ENCODE results near the gene CST5. TPM values are rescaled to one million over a fixed set of nuclear protein-coding genes. Genes with fewer than 3 reads are reported as not detected.
A peak's percentile ranks its signal among the peaks of the same experiment; 100 is the strongest.
"Not testable (repeated sequence)": the region's sequence is repeated elsewhere in the genome, so short reads cannot be mapped to it uniquely, and the experiment has no call there.

Gene CST5
- total and polyA plus RNA-seq, 11 donors: not detected

DNA sequence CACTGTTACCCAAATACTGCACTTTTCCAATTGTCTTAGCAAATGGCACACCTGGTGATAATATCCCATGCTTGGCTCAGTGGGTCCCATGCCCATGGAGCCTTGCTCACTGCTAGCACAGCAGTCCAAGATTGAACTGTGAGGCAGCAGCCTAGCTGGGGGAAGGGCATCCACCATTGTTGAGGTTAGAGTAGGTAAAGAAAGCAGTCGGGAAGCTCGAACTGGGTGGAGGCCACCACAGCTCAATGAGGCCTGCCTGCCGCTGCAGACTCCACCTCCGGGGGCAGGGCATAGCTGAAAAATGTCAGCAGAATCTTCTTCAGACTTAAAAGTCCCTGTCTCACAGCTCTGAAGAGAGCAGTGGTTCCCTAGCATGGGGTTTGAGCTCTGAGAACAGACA lies 43.8 kb downstream of the CST5 start:
- peaks cover 0 to 5% (median 0%) of the 10 kb centered on the region in 12 donors for H3K9me3 ChIP-seq
- TF ChIP-seq POLR2A (IDR thresholded peaks at IDR 0.05): no peak
- TF ChIP-seq, protein P1, sequence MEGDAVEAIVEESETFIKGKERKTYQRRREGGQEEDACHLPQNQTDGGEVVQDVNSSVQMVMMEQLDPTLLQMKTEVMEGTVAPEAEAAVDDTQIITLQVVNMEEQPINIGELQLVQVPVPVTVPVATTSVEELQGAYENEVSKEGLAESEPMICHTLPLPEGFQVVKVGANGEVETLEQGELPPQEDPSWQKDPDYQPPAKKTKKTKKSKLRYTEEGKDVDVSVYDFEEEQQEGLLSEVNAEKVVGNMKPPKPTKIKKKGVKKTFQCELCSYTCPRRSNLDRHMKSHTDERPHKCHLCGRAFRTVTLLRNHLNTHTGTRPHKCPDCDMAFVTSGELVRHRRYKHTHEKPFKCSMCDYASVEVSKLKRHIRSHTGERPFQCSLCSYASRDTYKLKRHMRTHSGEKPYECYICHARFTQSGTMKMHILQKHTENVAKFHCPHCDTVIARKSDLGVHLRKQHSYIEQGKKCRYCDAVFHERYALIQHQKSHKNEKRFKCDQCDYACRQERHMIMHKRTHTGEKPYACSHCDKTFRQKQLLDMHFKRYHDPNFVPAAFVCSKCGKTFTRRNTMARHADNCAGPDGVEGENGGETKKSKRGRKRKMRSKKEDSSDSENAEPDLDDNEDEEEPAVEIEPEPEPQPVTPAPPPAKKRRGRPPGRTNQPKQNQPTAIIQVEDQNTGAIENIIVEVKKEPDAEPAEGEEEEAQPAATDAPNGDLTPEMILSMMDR (IDR thresholded peaks at IDR 0.05): no peak
- H3K27me3 ChIP-seq: peaks cover 0 to 8% (median 0%) of the 10 kb centered on the region in 9 donors
- WGBS, 4 donors: 76 to 85% (median 83%) methylated on average over 4 of the region's 4 CpGs
- H3K36me3 ChIP-seq: no peaks in the 10 kb centered on the region
- H3K4me1 ChIP-seq: no peaks in the 10 kb centered on the region
- no peak overlapping the region for H3K27ac ChIP-seq
- no peak for ATAC-seq
- no peak overlapping the region for H3K4me3 ChIP-seq
- no peak for DNase-seq
- intact Hi-C loops (cut with DNase I): no loop called here

DNA sequence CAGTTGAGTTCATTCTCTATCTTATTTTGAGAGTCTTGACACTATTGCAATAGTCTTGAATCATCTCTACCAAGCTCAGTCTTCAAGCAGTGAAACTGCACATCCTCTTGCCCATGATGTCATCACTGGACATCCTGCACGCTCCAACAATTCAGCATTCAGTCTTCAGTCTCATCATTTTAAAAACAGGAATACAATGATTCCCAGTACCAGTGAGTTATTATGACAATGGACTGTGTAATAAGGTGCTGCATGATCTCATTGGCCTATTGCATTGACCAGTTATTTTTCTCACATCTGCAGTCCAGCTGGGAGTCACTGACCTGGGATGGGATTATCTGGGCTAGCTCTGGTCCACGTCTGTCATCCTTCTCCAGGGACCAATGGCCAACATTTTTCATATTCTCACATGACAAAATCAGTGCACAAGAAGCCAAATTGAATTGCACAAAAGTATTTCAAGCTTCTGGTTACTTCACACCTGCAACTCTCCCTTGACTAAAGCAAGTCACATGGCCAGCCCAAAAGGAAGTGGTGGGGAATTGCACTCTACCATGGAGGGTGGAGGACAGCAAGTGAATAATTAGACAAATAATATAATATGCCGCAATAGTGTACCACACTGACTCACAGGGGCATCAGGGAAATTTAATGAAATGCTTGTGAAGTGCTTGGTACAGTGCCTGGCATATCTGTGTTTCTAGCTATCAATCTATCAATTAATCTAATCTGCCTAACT lies 46.6 kb downstream of the CST5 start:
- Histone ChIP-seq H3K4me1 (no peaks in the 10 kb centered on the region), H3K36me3 (no peaks in the 10 kb centered on the region), H3K4me3 (no peak overlapping the region), H3K9me3 (no peaks in the 10 kb centered on the region), H3K27ac (no peak overlapping the region), H3K27me3 (peaks cover 0 to 8% (median 0%) of the 10 kb centered on the region in 9 donors)
- WGBS, 4 donors: 31 to 54% (median 39%) methylated on average over 3 of the region's 3 CpGs
- intact Hi-C loops (cut with DNase I): no loop called here
- ATAC-seq (no peak), DNase-seq (no peak)
- TF ChIP-seq, protein P1 (IDR thresholded peaks at IDR 0.05): no peak
- no peak for TF ChIP-seq POLR2A (IDR thresholded peaks at IDR 0.05)

DNA sequence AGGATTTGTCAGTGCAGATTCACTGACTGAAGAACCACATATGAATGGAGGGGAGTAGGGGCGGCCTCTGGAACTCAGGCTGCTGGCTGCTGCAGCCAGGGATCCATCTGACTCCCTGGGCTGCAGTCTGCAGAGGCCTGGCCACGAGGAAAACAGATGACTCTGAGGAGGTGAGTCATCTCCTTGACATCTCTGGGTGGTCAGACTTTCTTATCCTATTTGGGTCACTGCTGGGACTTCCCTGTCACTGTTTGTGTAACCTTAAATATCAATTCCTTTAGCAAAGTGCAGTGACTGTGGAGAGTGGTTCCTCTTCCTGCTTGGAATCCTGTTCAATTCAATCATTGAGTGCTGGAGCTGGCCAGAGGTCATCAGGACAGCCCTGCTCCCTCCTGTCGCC lies 47.6 kb downstream of the CST5 start:
- DNase-seq; H3K27me3 ChIP-seq; H3K36me3 ChIP-seq; intact Hi-C loops (cut with DNase I); H3K27ac ChIP-seq; H3K4me1 ChIP-seq; H3K4me3 ChIP-seq; H3K9me3 ChIP-seq: not testable (repeated sequence)
- peak in 3 of 4 donors; percentile 31 to 50 (median 43) for ATAC-seq
- WGBS, 4 donors: 37 to 44% (median 42%) methylated on average over 3 of the region's 3 CpGs

DNA sequence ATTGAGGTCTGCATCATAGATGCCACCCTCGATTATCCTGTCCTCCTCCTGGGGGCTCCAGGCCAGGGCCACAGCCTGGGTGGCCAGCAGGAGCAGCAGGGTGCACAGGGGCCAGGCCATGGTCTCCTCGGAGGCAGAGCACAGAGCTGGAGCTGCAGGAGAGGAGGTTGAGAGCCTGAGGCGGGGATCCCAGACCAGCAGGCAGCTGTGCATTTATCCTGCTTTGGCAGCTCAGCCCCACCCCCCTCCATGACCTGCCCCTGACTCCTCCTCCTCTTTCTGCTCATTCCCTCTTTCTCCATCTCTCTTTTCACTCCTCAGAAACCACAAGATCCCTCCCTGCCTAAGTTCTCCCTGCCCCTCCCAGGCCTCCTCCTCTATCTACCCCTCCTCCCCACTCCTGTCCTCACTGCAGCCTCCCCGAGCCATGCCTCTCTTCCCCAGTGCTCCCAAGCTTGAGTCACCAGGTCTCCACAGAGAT lies 53.0 kb downstream of the CST5 start, which contains the start of gene CST2:
TSS of gene CST2 (minus strand) at position 189 of the 481 bp plus-strand sequence. CDS start at position 120, 69 bp downstream.
- Histone ChIP-seq H3K27me3 (no peaks in the 10 kb centered on the region), H3K27ac (no peak within 1 kb of the TSS), H3K4me3 (no peak within 1 kb of the TSS), H3K4me1 (no peaks in the 10 kb centered on the region), H3K9me3 (no peaks in the 10 kb centered on the region), H3K36me3 (no peaks in the 10 kb centered on the region)
- TF ChIP-seq POLR2A (IDR thresholded peaks at IDR 0.05): no peak
- TF ChIP-seq, protein P1 (IDR thresholded peaks at IDR 0.05): no peak
- DNase-seq: no peak
- 47 to 59% (median 50%) methylated on average over 4 of the region's 4 CpGs for WGBS, 4 donors
- intact Hi-C loops (cut with DNase I): no loop called here
- no peak for ATAC-seq

Other genes with a start within 250 kb of the CST5 start
- gene CST3, start 241.8 kb downstream of the CST5 start, total RNA-seq: 1,000 to 10,000 TPM in 3 of 9 donors, 100 to 1,000 TPM in 6; 482 to 1,194 (median 708) TPM
- gene CST3, start 241.8 kb downstream of the CST5 start, polyA plus RNA-seq: 100 to 1,000 TPM; 240 to 611 TPM
- not detected for gene CST4, start 190.7 kb downstream of the CST5 start, total RNA-seq
- not detected for gene CST4, start 190.7 kb downstream of the CST5 start, polyA plus RNA-seq
- not detected for gene CST1, start 128.8 kb downstream of the CST5 start, total RNA-seq
- not detected for gene CST1, start 128.8 kb downstream of the CST5 start, polyA plus RNA-seq
- under 1 TPM in 2 of 9 donors, not detected in 7; 0.37 to 0.56 TPM for gene CST2, start 53.0 kb downstream of the CST5 start, total RNA-seq
- not detected for gene CST2, start 53.0 kb downstream of the CST5 start, polyA plus RNA-seq
- gene GGTLC1, start 109.0 kb upstream of the CST5 start, total RNA-seq: not detected
- not detected for gene GGTLC1, start 109.0 kb upstream of the CST5 start, polyA plus RNA-seq

Measured in heart left ventricle (tissue), 16 donors.